Spinal cord (tissue), 10 donors: ENCODE measurements around the gene RPS6KA6. TPM values are rescaled to one million over a fixed set of nuclear protein-coding genes. Genes with fewer than 3 reads are reported as not detected.

ENCODE experiments used
- DNase-seq, 6 donors: peaks; one replicate each; pipeline versions ENCODE4 v3.0.0 to v3.0.0-alpha.2; 2013 to 2015; ENCODE audit warnings: low spot score in 6 of 6, low read depth in 4 of 6
- H3K27ac ChIP-seq: one replicate; pipeline ENCODE4 v1.5.1; 2013; ENCODE audit warnings: low read depth, low read length, control low read depth
- H3K27me3 ChIP-seq: one replicate; pipeline ENCODE4 v1.6.1; 2013; ENCODE audit warnings: low read length; ENCODE audit not compliant: control insufficient read depth, insufficient read depth
- H3K36me3 ChIP-seq: one replicate; pipeline ENCODE4 v1.6.1; 2013; ENCODE audit warnings: low read length; ENCODE audit not compliant: control insufficient read depth, insufficient read depth
- H3K4me1 ChIP-seq: one replicate; pipeline ENCODE4 v1.6.1; 2013; ENCODE audit warnings: low read length; ENCODE audit not compliant: control insufficient read depth, insufficient read depth
- H3K4me3 ChIP-seq: one replicate; pipeline ENCODE4 v1.5.1; 2013; ENCODE audit warnings: low read depth, low read length, control low read depth
- H3K9me3 ChIP-seq: one replicate; pipeline ENCODE4 v1.6.1; 2013; ENCODE audit warnings: low read length; ENCODE audit not compliant: control insufficient read depth, insufficient read depth
- WGBS: methylation state at CpG from one replicate; pipeline ENCODE4 v1.1.5; 2013; ENCODE audit warnings: missing lambda C conversion rate; ENCODE audit not compliant: insufficient coverage; 5-methylcytosine and 5-hydroxymethylcytosine counted together
- polyA plus RNA-seq, 2 donors: library from polyadenylated mRNA; unstranded; fragments of 120-200 nt; gene quantifications; one replicate each; pipeline ENCODE4 v1.2.1, GENCODE V29; 2013; ENCODE audit not compliant: insufficient read length in 2 of 2
- total RNA-seq, 2 donors: library from RNA; depleted of rRNA in 1 of 2; stranded (reverse); fragments of 120-200 nt in 1 of 2; fragments of >200 nt in 1 of 2; gene quantifications; one replicate each; pipeline versions ENCODE4 v1.2.3 to v1.2.4, GENCODE V29; 2013 to 2014
- donor health status: healthy.

RPS6KA6 gene
- total and polyA plus RNA-seq, 4 donors, result 7.1 to 14.1 (median 8.9) TPM

DNA sequence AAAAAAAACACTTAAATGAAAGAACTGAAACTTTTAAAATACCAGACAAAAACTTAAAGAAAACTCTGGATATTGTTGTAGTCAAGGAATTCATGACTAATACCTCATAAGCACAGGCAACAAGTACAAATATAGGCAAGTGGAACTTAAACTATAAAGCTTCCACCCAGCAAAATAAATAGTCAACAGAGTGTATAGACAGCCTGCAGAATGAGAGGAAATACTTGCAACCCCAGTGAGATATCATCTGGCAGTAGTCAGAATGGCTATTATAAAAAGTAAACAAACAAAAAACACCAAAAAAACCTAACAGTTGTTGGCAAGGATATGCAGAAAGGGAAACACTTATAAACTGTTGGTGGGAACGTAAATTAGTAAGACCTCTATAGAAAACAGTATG lies 9.6 kb upstream of the RPS6KA6 start:
- no peaks in the 10 kb centered on the region for H3K4me1 ChIP-seq
- DNase-seq, result no peak
- WGBS, result no CpG with 5 or more reads among the region's 1 CpG
- no peaks in the 10 kb centered on the region for H3K27me3 ChIP-seq
- no peaks in the 10 kb centered on the region for H3K9me3 ChIP-seq
- H3K27ac ChIP-seq, result no peak overlapping the region
- H3K36me3 ChIP-seq, result no peaks in the 10 kb centered on the region
- H3K4me3 ChIP-seq, result no peak overlapping the region

- no peak for DNase-seq
- Histone ChIP-seq H3K27me3 (no peaks in the 10 kb centered on the region), H3K36me3 (no peaks in the 10 kb centered on the region), H3K4me1 (no peaks in the 10 kb centered on the region), H3K4me3 (no peak overlapping the region), H3K27ac (no peak overlapping the region), H3K9me3 (no peaks in the 10 kb centered on the region)
- no CpG with 5 or more reads among the region's 1 CpG for WGBS
Observed at GRCh38 chrX:84192006-84192405, 4.0 kb upstream of the RPS6KA6 start.

- 15% methylated on average over 2 of the region's 6 CpGs for WGBS
- H3K4me3 ChIP-seq, result no peak overlapping the region
- DNase-seq, result no peak
Observed at GRCh38 chrX:84189125-84189524, 1.1 kb upstream of the RPS6KA6 start.

GRCh38 chrX:84188320-84188834 lies 378 bp upstream of the RPS6KA6 start:
- H3K27ac ChIP-seq, result peak overlapping the region; percentile 71
- no peaks in the 10 kb centered on the region for H3K27me3 ChIP-seq
- no peaks in the 10 kb centered on the region for H3K9me3 ChIP-seq
- no peaks in the 10 kb centered on the region for H3K36me3 ChIP-seq
- WGBS, result 41% methylated on average over 11 of the region's 19 CpGs
- H3K4me1 ChIP-seq, result no peaks in the 10 kb centered on the region
- peak; percentile 35 to 97 (median 64) for DNase-seq
- peak overlapping the region; percentile 52 for H3K4me3 ChIP-seq

More at GRCh38 chrX:84189125-84189524, 1.1 kb upstream of the RPS6KA6 start:
- H3K27ac ChIP-seq, result no peak overlapping the region
- H3K36me3 ChIP-seq, result no peaks in the 10 kb centered on the region
- H3K27me3 ChIP-seq, result no peaks in the 10 kb centered on the region
- no peaks in the 10 kb centered on the region for H3K4me1 ChIP-seq
- no peaks in the 10 kb centered on the region for H3K9me3 ChIP-seq

GRCh38 chrX:84186603-84187532 lies 1.1 kb downstream of the RPS6KA6 start:
- Histone ChIP-seq H3K27ac (peak overlapping the region; percentile 71), H3K36me3 (no peaks in the 10 kb centered on the region), H3K9me3 (no peaks in the 10 kb centered on the region), H3K4me3 (peak overlapping the region; percentile 52), H3K27me3 (no peaks in the 10 kb centered on the region), H3K4me1 (no peaks in the 10 kb centered on the region)
- DNase-seq, result peak in 3 of 6 donors; percentile 3 to 12 (median 5)
- 18% methylated on average over 23 of the region's 28 CpGs for WGBS

GRCh38 chrX:84182516-84182915 lies 5.5 kb downstream of the RPS6KA6 start:
- H3K9me3 ChIP-seq, result no peaks in the 10 kb centered on the region
- H3K27me3 ChIP-seq, result no peaks in the 10 kb centered on the region
- H3K27ac ChIP-seq, result no peak overlapping the region
- H3K4me1 ChIP-seq, result no peaks in the 10 kb centered on the region
- no peak overlapping the region for H3K4me3 ChIP-seq
- H3K36me3 ChIP-seq, result no peaks in the 10 kb centered on the region
- no peak for DNase-seq
- WGBS, result no CpG with 5 or more reads among the region's 2 CpGs

DNA sequence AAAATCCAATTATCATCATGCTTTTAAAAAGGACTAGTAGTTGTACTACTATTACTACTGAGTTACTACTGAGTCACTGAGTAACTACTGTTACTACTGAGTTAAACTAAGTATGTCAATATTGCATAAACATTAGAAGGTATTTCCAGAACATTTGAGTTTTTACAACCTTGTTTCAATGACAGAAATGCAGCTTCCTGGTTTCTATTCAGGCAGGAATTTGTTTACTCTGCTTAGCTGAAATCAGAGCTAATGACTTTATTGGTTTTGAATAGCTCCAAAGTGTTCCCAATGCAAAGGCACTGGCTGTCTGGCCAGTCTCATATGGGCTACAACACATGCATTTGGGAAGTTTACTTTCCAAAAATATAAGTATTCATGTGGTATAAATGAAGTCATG lies 12.0 kb downstream of the RPS6KA6 start:
- no peak overlapping the region for H3K27ac ChIP-seq
- H3K4me1 ChIP-seq, result no peaks in the 10 kb centered on the region
- no peak overlapping the region for H3K4me3 ChIP-seq
- H3K36me3 ChIP-seq, result no peaks in the 10 kb centered on the region
- no peaks in the 10 kb centered on the region for H3K9me3 ChIP-seq
- no peaks in the 10 kb centered on the region for H3K27me3 ChIP-seq
- DNase-seq, result peak in 1 of 6 donors; percentile 1

DNA sequence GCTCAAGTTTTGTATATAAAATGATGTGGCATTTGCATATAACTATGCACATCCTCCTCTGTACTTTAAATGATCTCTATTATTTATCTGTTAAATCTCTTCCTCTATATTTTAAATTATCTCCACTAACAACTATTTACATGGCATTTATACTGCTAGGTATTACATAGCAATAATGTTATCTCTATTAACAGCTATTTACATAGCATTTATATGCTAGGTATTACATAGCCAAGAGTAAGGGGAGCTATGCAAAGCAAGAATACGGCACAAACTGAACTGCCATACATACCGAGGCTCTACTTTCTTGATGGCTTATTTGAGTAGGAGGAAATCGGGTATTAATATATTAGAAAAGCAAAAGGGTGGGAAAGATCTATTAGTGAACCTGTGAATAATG lies 12.7 kb downstream of the RPS6KA6 start:
- Histone ChIP-seq H3K9me3 (no peaks in the 10 kb centered on the region), H3K4me3 (no peak overlapping the region), H3K27ac (no peak overlapping the region), H3K27me3 (no peaks in the 10 kb centered on the region), H3K36me3 (no peaks in the 10 kb centered on the region), H3K4me1 (no peaks in the 10 kb centered on the region)
- WGBS, result 80% methylated on average over 2 of the region's 3 CpGs
- DNase-seq, result no peak

DNA sequence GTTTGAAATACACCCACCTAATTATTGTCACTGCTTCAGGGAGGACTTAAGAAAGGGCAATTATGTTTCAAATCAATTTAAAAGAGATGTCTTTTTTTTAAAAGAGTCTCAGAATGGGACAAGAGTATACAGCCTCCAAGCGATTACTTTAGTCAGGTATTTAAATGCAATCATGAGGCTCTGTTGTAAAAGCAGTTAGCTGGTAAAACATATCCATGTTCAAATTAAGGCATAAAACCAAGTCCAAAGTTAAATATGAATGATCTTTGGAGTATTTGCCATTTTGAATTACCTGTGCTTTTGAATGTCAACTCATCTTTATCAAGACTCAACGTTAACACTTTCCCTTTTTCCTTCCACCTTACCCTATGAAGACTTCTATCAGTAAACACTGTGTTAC lies 13.7 kb downstream of the RPS6KA6 start:
- Histone ChIP-seq H3K27me3 (no peaks in the 10 kb centered on the region), H3K36me3 (no peaks in the 10 kb centered on the region), H3K27ac (no peak overlapping the region), H3K4me3 (no peak overlapping the region), H3K4me1 (no peaks in the 10 kb centered on the region), H3K9me3 (no peaks in the 10 kb centered on the region)
- WGBS, result no CpG with 5 or more reads among the region's 2 CpGs
- no peak for DNase-seq

- H3K27ac ChIP-seq, result no peak overlapping the region
- H3K4me1 ChIP-seq, result no peaks in the 10 kb centered on the region
- DNase-seq, result no peak
- H3K27me3 ChIP-seq, result no peaks in the 10 kb centered on the region
- H3K9me3 ChIP-seq, result no peaks in the 10 kb centered on the region
- 63% methylated on average over 1 of the region's 2 CpGs for WGBS
- no peak overlapping the region for H3K4me3 ChIP-seq
- H3K36me3 ChIP-seq, result no peaks in the 10 kb centered on the region
Observed at GRCh38 chrX:84170931-84171330, 17.1 kb downstream of the RPS6KA6 start.
